ENCODE measurements around the gene CNPY4.

DNA sequence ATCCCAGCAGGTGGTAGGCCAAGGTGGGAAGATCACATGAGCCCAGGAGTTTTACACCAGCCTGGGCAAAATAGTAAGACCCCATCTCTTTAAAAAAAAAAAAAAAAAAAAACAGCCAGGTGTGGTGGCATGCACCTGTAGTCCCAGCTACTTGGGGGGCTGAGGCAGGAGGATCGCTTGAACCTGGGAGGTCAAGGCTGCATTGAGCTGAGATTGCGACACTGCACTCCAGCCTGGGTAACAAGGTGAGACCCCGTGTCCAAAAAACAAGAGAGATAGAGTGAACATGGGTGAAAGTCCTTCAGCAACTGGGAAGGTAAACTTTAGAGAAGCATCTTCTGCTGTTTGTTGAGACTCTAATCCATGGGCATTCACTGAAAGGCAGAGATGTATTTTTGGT, 23.0 kb downstream of the CNPY4 start:
- TF ChIP-seq, protein P1, sequence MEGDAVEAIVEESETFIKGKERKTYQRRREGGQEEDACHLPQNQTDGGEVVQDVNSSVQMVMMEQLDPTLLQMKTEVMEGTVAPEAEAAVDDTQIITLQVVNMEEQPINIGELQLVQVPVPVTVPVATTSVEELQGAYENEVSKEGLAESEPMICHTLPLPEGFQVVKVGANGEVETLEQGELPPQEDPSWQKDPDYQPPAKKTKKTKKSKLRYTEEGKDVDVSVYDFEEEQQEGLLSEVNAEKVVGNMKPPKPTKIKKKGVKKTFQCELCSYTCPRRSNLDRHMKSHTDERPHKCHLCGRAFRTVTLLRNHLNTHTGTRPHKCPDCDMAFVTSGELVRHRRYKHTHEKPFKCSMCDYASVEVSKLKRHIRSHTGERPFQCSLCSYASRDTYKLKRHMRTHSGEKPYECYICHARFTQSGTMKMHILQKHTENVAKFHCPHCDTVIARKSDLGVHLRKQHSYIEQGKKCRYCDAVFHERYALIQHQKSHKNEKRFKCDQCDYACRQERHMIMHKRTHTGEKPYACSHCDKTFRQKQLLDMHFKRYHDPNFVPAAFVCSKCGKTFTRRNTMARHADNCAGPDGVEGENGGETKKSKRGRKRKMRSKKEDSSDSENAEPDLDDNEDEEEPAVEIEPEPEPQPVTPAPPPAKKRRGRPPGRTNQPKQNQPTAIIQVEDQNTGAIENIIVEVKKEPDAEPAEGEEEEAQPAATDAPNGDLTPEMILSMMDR (IDR thresholded peaks at IDR 0.05): no peak
- no peak for TF ChIP-seq POLR2A (IDR thresholded peaks at IDR 0.05)

Data from esophagus squamous epithelium (tissue), 4 donors.